T follicular helper cell (primary cell): ENCODE measurements around the gene KRTAP6-2.

Experiments used
- DNase-seq: peaks from one replicate; pipeline ENCODE4 v3.0.0-alpha.2; 2020; ENCODE audit warnings: low read depth
- total RNA-seq, 2 experiments: gene quantifications; one replicate each; lab custom pipeline; 2026; lab: John Stamatoyannopoulos, UW

Gene KRTAP6-2, protein sequence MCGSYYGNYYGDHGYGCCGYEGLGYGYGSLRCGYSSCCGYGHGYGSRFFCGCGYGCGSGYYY
- 0 reads per million in 2 experiments for total RNA-seq

DNA sequence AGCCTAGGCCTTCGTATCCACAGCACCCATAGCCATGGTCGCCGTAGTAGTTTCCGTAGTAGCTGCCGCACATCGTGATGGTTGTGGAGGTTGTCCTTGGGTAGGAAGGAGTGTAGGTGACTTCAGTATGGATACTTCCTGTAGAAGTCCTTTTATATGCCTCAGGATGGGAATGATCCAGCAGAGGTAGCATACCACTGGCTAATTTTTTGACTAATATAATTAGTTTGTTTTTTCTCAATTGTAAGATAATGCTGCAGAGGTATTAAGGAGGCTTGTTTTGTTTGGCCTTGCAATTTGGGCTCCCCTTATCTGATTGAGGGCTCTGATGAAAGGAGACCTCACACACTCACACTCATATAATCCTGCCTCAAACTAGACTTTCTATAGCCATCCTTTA, at the start of gene KRTAP6-2:
Gene KRTAP6-2, minus strand, starts transcription at position 101 of the 400 bp plus-strand sequence. Its CDS starts 28 bp downstream, at position 73.
- no peak for DNase-seq

DNA sequence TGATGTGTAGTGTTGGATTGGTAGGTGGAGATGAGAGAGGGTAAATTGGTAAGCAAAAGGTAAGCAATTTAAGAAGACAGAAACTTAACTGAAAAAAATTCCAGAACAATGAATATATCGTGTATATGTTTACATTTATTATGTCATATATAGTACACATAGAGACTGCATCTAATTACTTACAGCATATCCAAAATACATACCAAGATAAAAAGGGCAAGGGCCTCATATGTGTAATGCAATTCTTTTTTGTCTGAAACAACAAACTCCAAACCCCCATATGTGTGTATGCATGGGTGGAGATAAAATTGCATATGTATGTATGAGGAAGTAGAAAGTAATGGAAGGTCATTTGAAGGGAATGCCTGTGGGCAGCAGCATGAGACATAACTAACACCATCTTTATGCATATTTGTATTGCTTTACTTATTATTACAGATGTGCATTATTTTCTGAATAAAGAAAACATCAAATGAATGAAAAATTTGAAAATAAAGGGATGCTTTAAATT, 48.3 kb upstream of the KRTAP6-2 start:
- DNase-seq: no peak

DNA sequence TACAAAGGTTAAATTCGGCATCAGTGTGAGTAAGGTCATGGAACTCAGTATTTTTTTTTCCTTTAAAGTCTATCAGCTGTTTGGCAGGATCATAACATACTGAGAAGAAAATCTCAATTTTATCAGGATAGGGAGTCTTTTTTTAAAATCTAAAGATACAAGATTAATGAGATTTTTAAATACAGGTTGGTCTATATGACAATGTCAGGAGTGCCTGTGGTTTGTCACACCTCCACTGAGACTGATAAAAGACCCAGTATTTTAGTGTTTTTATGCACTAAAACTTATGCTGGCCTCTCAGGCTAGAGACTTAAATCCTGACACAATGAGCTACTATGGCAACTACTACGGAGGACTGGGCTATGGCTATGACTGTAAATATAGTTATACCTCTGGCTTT, 43.9 kb upstream of the KRTAP6-2 start, which contains the start of gene KRTAP20-3:
Gene KRTAP20-3, plus strand, starts transcription at position 301 of the 400 bp plus-strand sequence.
- DNase-seq: no peak

DNA sequence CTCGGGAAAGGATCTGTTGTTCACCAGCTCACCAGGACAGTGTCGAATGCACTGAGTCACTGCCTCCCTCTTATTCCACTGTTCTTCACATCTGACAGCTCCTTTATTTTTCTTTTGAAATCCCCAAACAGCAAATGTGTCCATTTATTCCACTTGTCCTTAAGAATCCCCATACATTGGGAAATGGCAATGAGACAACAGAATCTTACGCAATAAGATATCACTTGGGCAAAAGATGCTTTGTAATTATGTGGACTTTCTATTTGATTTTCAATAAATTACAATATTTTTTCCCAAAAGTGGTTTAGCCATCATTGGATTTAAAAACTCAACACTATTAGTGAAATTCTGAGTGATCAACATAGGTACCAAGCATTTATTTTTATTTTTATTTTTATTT, 40.0 kb upstream of the KRTAP6-2 start:
- DNase-seq: no peak

DNA sequence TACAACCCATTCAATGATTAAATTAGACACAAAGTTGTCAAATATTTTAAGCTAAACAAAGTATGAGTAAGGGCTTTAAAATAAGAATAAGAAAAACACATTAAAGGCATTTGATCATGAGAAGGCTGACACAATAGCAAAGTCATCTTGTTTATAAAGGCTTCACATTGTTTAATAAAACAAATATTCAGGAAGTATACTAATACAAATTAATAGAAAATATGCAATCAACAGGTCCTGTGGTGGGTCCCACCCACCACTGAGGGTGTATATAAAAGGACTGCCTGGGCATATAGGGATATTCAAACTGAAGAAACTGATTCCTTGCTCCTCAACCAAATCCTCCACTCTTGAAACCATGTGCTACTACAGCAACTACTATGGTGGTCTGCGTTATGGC, 36.2 kb upstream of the KRTAP6-2 start, which contains the start of gene KRTAP20-2:
Gene KRTAP20-2, plus strand, starts transcription at position 301 of the 400 bp plus-strand sequence. Its CDS starts 58 bp downstream, at position 359.
- DNase-seq: no peak

DNA sequence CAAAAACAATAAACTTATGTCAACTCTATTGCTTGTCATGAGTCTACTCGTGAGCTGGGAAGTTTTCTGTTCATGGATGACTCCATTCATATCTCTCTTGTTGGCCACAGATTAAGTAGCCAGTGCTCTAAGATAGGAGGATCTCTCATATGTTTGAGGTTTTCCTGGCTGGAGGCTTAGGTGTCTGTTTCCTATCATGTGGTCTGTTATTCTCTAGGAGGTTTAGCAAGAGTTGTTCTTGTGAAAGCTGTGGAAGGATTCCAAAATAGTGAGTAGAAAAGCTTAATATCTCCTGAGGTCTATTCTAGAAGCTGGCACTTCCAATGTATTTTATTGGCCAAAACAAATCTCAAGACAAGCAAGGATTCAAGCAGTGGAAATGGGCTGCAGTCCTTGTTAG, 30.5 kb upstream of the KRTAP6-2 start:
- DNase-seq: no peak

DNA sequence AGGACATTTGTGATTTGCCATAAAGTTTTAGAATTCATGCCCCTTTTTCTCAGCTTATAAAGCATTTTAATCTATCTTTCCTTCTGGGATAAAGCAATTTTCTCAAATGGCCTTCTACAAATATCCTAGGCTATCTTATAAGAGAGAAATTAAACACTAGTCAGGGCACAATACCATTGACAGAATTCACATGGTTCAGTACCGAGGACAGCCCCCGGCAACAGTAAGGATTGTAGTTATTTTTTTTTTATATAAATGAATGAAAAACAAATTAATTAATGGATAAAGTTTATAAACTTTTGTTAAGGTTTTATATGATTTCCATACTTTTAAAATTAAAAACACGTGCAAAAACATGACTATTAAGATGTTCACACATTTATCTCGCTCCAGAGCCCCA, 29.4 kb upstream of the KRTAP6-2 start:
- no peak for DNase-seq

DNA sequence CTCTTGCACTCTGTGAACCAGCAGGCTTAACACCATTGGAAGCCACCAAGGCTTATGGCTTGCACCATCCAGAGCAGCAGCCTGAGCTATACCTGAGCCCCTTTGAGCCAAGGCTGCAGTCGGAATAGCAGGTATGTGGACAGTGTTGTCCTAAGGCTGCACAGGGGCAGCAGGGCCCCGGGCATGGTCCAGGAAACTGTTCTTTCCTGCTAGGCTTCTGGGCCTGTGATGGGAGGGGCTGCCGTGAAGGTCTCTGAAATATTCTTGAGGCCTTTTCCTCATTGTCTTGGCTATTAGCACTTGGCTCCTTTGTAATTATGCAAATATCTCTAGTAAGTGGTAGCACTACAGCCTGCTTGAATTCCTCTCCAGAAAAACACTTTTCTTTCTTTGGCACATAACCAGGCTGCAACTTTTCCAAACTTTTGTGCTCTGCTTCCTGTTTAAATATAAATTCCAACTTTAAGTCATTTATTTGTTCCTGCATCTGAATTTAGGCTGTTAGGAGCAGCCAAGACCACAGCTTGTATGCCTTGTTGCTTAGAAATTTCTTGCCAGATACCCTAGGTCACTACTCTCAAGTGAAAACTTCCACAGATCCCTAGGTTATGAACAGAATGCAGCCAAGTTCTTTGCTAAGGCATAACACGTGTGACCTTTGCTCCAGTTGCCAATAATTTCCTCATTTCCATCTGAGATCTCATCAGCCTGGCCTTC, 26.9 kb upstream of the KRTAP6-2 start:
- no peak for DNase-seq

DNA sequence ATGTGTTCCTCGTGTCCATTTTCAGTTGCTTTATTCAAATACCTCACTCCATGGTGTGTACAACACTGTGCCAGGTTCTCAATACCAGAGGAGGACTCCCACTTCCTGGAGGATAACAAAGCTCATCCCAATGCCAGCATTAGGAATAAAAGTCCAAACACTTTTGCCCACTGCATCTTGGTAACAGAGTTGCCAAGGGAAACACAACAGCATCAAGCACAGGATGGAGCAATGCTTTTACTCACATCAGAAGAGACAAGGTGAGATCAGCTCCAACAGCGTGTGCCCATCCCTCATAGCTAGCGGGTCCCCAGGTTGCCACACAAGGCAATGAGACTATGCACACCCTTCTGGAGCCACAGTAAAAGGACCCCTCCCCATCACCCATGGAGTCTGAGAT, 24.7 kb upstream of the KRTAP6-2 start:
- no peak for DNase-seq

DNA sequence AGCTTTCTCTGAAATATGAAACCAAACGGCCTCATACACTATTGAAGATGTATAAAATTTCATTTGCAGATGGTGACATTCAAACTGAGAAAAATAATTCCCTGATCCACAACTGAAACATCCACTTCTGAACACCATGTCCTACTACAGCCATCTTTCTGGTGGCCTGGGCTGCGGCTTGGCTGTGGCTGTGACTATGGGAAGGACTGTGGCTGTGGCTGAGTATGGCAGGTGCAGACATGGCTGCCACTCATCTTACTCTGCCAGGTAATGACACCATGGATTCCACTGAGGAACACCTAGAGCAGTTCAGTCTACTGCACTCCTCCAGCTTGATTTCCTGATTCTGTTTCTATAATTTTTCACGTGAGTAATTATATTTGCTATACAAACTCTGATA, 21.8 kb upstream of the KRTAP6-2 start, which contains the start of gene KRTAP20-4:
Gene KRTAP20-4, plus strand, starts transcription at position 106 of the 400 bp plus-strand sequence.
- no peak for DNase-seq

DNA sequence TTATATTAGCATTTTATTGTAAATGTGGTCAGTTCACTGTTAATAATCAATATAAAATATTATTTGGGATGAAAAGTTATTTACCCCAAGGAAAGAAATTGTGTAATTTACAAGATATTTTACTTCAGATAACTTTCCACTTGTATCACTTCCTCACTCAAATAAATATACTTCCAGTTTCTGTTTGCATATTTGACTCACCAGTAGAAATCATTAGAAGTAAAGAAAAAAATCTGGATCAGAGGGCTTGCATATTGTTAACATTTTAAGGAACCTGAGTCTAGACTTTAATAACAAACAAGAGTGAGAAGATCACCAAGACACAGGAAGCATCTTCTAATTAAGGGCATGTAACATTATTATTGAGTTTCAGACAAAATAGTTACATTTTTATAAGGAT, 21.4 kb upstream of the KRTAP6-2 start:
- DNase-seq: no peak

DNA sequence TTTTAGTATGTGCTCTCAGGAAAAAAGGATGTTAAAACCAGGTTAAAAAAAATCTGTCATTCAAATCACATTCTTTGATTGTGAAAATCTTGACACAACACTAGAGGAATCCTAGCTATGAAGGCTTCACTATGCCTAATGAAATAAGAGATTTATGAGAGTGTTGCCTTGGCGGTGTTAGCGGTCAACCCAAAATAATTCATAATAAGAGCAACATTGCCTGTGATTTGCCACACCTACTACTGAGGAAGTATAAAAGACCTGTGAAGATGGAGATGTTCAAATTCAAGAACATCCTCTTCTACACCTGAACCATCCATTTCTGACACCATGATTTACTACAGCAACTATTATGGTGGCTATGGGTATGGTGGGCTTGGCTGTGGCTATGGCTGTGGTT, 17.4 kb upstream of the KRTAP6-2 start, which contains the start of gene KRTAP20-1:
Gene KRTAP20-1, plus strand, starts transcription at position 301 of the 400 bp plus-strand sequence. Its CDS starts 30 bp downstream, at position 331.
- no peak for DNase-seq

DNA sequence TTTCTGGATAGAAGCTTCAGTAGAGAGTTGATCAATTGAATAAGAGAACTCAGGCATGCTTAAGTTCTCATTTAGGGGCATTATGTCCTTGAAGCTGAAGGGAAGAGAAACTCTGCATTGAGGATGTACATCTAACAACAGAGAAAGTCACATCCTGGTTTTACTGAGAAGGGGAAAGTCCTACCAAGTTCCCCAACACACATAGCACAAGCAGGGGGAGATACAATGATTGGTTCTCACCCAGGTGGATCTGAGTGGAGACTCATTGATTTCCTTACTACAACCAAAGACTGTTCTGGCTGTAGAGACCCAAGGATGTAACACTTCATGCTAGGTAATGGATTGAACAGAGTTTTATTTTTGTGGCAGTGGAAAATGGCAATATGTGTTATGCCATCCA, 16.5 kb upstream of the KRTAP6-2 start:
- no peak for DNase-seq

DNA sequence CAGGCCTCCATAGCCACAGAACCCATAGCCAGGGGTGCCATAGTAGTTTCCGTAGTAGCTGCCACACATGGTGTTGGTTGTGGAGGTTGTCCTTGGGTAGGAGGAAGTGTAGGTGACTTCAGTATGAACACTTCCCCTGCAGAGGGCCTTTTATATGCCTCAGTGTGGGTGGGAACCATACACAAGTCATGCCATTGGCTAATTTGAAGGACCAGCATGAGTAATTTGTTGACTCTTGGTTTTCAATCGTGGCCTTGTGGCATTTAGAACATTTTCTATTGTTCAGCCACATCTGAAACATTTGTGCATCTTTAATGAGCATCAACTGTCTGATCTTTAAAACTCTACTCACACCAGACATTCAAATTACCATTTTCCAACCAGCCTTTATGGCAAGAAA, 15.1 kb upstream of the KRTAP6-2 start, which contains the start of gene KRTAP6-1:
Gene KRTAP6-1, minus strand, starts transcription at position 95 of the 400 bp plus-strand sequence. Its CDS starts 26 bp downstream, at position 69.
- no peak for DNase-seq

DNA sequence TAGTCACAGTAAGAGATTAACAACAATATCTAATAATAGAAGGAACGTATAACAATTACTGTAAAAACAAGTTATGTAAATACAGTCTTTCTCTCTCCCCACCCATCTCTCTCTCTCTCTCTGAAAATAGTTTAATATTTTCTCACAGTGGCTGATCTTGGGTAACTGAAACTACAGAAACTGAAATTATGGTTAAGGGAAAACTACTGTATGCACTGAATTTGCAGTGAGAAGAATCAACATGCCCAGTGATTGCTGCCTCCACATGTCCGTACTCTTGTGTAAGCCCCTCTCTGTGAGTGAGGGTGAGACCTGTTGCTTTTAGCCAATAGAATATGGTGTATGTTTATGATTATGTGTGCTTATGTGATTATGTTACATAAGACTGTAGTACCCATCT, 13.4 kb upstream of the KRTAP6-2 start:
- DNase-seq: no peak

DNA sequence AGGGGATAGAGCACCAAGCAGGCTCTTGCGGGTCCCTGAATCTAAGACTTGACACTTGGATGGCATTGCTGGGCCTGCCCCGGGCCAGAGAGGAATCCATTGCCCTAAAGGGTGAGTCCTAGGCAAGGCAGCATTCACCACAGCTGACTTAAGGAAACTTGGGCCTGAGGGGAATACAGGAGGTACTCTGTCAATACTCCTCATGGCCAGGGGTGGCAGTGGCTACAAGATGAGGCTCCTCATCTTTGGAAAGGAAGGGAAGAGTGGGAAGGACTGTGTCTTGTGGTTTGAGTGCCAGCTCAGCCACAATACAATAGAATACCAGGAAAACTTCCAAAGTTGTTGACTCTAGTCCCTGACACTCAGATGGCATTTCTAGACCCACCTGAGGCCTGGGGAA, 7.3 kb upstream of the KRTAP6-2 start:
- DNase-seq: no peak

DNA sequence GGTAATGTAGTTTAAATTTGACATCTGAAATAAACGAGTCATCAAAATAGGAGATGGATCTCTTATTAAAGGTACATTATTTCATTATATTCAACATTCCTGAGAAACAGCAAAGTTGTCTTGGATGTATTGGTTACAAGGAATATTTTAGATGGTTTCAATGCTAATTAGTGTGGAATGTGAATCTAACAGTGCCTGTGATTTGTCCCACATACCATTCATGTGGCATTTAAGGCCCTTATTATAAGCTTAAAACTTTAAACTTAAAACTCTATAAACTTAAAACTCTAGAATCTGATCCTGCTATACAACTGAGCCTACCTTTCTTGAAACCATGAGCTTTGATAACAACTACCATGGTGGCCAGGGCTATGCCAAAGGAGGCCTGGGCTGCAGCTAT, 2.1 kb upstream of the KRTAP6-2 start, which contains the start of gene KRTAP22-1:
Gene KRTAP22-1, plus strand, starts transcription at position 301 of the 400 bp plus-strand sequence.
- no peak for DNase-seq

DNA sequence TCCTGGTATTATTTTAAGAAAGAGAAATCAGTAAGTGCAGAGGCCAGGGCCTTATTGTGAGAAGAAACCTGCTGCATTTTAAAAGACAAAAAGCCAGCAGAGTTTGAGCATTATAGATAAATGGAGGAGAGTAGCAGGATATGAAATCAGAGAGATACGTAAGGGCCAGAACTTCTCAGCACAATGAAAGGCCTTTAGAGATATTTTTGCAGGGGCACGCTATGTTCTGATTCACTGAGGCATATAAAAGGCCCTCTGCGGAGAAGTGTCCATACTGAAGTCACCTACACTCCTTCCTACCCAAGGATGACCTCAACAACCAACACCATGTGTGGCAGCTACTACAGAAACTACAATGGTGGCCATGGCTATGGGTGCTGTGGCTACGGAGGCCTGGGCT, 6.6 kb downstream of the KRTAP6-2 start, which contains the start of gene KRTAP6-3:
Gene KRTAP6-3, plus strand, starts transcription at position 301 of the 400 bp plus-strand sequence. Its CDS starts 6 bp downstream, at position 307.
- DNase-seq: no peak

DNA sequence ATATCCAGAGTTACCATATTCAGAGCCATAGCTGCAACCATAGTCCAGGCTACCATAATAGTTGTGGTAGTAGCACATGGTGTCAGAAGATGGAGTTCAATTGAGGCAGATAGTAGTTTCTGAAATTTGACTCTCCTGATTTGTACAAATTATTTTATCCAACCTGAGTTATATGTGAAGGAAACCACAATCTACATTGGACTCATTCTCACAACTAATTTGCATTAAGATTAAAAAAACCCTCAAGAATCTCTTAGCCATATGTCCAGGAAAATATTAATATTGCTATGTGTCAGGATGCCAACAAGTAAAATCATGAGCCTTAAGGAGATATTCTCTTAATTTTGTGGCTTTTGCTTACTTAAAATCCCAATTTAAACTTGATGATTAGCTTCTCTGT, 8.4 kb downstream of the KRTAP6-2 start, which contains the start of gene KRTAP22-2:
Gene KRTAP22-2, minus strand, starts transcription at position 101 of the 400 bp plus-strand sequence.
- DNase-seq: no peak

DNA sequence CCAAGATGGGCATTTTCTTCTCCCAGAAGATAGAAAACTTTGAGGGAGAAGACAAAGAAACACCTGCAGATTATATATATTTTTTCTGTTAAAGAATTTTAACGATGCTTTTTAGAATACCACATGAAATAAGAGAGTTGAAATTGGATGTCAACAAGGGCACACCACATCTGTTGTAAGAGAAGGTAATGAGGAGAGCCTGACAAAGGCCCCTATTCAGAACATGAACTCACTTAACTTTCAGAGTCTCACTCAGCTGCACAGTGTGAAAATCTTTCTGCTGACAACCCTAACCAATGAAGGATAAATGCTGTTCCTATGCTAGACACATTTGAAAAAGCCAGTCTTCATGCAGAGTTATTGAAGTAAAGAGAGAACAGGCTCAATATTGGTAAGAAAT, 15.8 kb downstream of the KRTAP6-2 start:
- no peak for DNase-seq

DNA sequence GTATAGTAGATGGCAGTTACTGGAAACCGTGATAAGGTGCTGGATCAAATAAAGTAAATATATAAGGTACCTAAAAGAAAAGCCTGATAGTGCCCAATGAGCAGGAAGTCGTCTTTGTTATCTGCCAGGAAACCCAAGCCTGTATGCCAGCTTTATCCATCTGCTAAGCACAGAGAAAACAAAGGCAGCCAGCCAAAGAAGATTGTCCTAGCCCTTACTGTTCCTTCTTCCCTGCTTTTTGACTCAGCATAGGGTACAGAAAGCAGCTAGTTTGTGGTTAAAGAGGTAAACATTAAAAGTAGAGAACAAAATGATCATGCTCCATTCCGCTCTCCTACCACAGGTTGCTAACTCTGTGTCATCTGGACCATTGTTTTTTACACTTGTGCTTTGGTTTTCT, 18.6 kb downstream of the KRTAP6-2 start:
- DNase-seq: no peak

DNA sequence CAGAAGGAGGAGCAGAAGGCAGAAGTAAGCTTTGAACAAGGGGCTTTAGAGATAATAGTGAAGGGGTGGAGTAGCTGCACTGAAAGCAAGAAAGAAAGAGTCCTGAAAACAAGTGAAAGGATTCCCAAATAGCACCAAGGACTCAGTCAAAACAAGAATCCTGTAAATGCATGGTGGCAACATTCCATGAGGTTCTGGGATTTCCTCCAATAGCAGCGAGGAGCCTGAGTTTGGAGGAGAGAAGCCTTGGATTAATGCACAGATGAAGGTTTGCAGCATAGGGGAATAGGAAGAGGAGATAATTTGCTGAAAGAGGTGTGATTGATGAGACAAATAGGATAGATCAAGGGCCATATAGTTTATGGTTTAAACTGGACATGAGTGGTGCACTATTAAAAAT, 19.4 kb downstream of the KRTAP6-2 start:
- DNase-seq: no peak

DNA sequence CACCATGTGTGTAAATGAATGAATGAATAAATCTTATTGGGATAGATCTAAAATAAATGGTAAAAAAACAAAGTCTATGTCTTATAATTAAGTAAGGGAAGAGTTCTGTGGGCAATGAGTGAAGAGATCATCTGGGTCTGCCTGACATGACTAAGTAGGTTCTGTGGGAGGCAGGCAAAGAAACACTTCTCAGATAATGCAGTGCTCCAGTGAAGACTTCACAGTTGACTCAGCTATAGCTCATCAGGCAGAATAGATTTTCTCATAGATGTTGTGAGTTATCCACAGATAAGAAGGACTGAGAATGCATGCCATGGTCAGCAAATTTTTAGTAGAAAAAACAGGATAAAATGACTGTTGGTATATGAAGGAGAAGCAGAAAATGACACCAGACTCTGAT, 20.9 kb downstream of the KRTAP6-2 start:
- DNase-seq: no peak
